HepG2 (cell line): Measurements from ENCODE around the gene FAM13B. TPM values are rescaled to one million over a fixed set of nuclear protein-coding genes. Genes with fewer than 3 reads are reported as not detected.
A peak's percentile ranks its signal among the peaks of the same experiment; 100 is the strongest.

Source experiments
- ATAC-seq: fragments of 200-7000 bp; cut with Tn5 transposase; 3 replicates; pipeline ENCODE4 v1.9.1; 2020; ENCODE audit warnings: mild to moderate bottlenecking, moderate library complexity
- BruUV-seq: library from RNA; stranded (reverse); fragments of 400-500 nt; replicated peaks from 2 replicates; lab custom pipeline; 2021; lab: Mats Ljungman, UMichigan
- CTCF ChIA-PET: fragments of 300-600 bp; formaldehyde crosslinking; extraction: SDS; loops from one replicate; lab custom pipeline; 2021; ENCODE audit warnings: low total read pairs, inconsistent platforms, low intra/inter-chr PET ratio; lab: Yijun Ruan, JAX
- POLR2A ChIA-PET: fragments of 350-600 bp; sonication (Branson Sonifier 250); formaldehyde crosslinking; loops from one replicate; lab custom pipeline; 2020; ENCODE audit warnings: antibody characterized with exemption, inconsistent platforms; lab: Yijun Ruan, JAX
- DNase-seq: peaks from one replicate; pipeline ENCODE4 v3.0.0-alpha.2; 2015; ENCODE audit warnings: low spot score
- FAIRE-seq: peaks from 3 replicates; lab custom pipeline; 2011; peaks lifted over from hg19 to GRCh38; lab: Jason Lieb, UNC
- H2AFZ ChIP-seq: one replicate; pipeline ENCODE4 v1.6.1; 2011; ENCODE audit warnings: low read length, inconsistent platforms
- H3K27ac ChIP-seq: fragments of 300-600 bp; 3 replicates; pipeline ENCODE4 v1.8.0; 2011; ENCODE audit warnings: mixed run types, mild to moderate bottlenecking, mixed read lengths, low read length, inconsistent platforms; ENCODE audit not compliant: insufficient read depth; ENCODE audit errors: extremely low read length
- H3K27me3 ChIP-seq, 2 experiments: fragments of 200-600 bp in 1 of 2; 2 replicates in 1 of 2; 3 replicates in 1 of 2; pipeline versions ENCODE4 v1.6.0 to v1.8.0; 2011; ENCODE audit warnings: low read length in 2 of 2, mild to moderate bottlenecking in 2 of 2, moderate library complexity in 2 of 2, inconsistent platforms in 1 of 2; ENCODE audit not compliant: insufficient read depth in 2 of 2, control insufficient read depth in 1 of 2
- H3K36me3 ChIP-seq, 2 experiments: fragments of 200-600 bp in 1 of 2; replicated peaks in 1 of 2; 2 replicates in 1 of 2; 3 replicates in 1 of 2; pipeline versions ENCODE4 v1.5.1 to v1.8.0; 2011; ENCODE audit warnings: low read length in 2 of 2, inconsistent platforms in 1 of 2; ENCODE audit not compliant: insufficient read depth in 2 of 2, control insufficient read depth in 1 of 2
- H3K4me1 ChIP-seq: 2 replicates; pipeline ENCODE4 v1.5.1; 2012; ENCODE audit warnings: low read length, inconsistent platforms; ENCODE audit not compliant: insufficient read depth
- H3K4me2 ChIP-seq: 2 replicates; pipeline ENCODE4 v1.6.0; 2011; ENCODE audit warnings: low read depth, low read length, inconsistent platforms
- H3K4me3 ChIP-seq, 3 experiments: fragments of 200-600 bp in 1 of 3; sonication (generic), shearing (Covaris generic) in 1 of 3; replicated peaks in 1 of 3; 2 replicates each; pipeline ENCODE4 v1.5.1; 2011 to 2016; ENCODE audit warnings: low read length in 3 of 3, inconsistent platforms in 2 of 3, low read depth in 2 of 3, mild to moderate bottlenecking in 2 of 3, control low read depth in 1 of 3, mixed read lengths in 1 of 3; ENCODE audit not compliant: insufficient read depth in 1 of 3
- H3K79me2 ChIP-seq: one replicate; pipeline ENCODE4 v1.6.1; 2011; ENCODE audit warnings: low read length, inconsistent platforms; ENCODE audit not compliant: insufficient read depth
- H3K9ac ChIP-seq: 2 replicates; pipeline ENCODE4 v1.6.0; 2011; ENCODE audit warnings: mild to moderate bottlenecking, low read depth, low read length, inconsistent platforms; ENCODE audit not compliant: insufficient read depth
- H3K9me3 ChIP-seq: 2 replicates; pipeline ENCODE4 v1.5.1; 2012; ENCODE audit warnings: mild to moderate bottlenecking, low read length
- H4K20me1 ChIP-seq: 2 replicates; pipeline ENCODE4 v1.6.0; 2011; ENCODE audit warnings: inconsistent platforms, mild to moderate bottlenecking, low read length, moderate library complexity; ENCODE audit not compliant: insufficient read depth
- CCAR2 ChIP-seq: fragments of 200-400 bp; formaldehyde crosslinking; optimal IDR thresholded peaks from 2 replicates; pipeline ENCODE3; 2018; ENCODE audit warnings: low read depth, mild to moderate bottlenecking, low read length, moderate library complexity
- CTCF ChIP-seq: sonication (generic); formaldehyde crosslinking; IDR thresholded peaks from 2 replicates; pipeline ENCODE4 v1.5.0; 2020; ENCODE audit warnings: mild to moderate bottlenecking, missing genetic modification reagents, moderate library complexity
- SRF ChIP-seq: IDR thresholded peaks from 2 replicates; pipeline ENCODE4 v1.6.1; 2011; ENCODE audit warnings: mild to moderate bottlenecking, low read depth, low read length, moderate library complexity
- ZNF614 ChIP-seq: IDR thresholded peaks from 2 replicates; pipeline ENCODE4 v1.6.1; 2018; ENCODE audit warnings: missing biosample characterization, missing genetic modification reagents, inconsistent platforms, borderline replicate concordance
- WGBS: methylation state at CpG from one replicate; pipeline ENCODE4 v1.1.6; 2017; ENCODE audit warnings: low lambda C conversion rate; 5-methylcytosine and 5-hydroxymethylcytosine counted together
- in situ Hi-C: cut with HindIII; loops from 2 replicates; pipeline ENCODE4 v1.10.0; 2017; ENCODE audit warnings: low pct_unique_long_range_greater_than_20kb; ENCODE audit not compliant: extremely low pct_ligation_motif_present
- intact Hi-C: fragments of 100-400 bp; cut with micrococcal nuclease; formaldehyde crosslinking; loops from one replicate; pipeline ENCODE4 v1.10.0; 2022; ENCODE audit not compliant: unreplicated experiment
- polyA plus RNA-seq, 8 experiments: library from polyadenylated mRNA; depleted of rRNA in 3 of 8; stranded (reverse) in 7 of 8; unstranded in 1 of 8; fragments of >200 nt; fragmentation: Illumina TruSeq in 4 of 8; extraction: Trizol in 4 of 8; gene quantifications; 2 replicates each; pipeline versions ENCODE4 v1.2.1 to v1.2.3, GENCODE V29; 2011 to 2016; ENCODE audit warnings: low read depth in 4 of 8, missing spikeins in 1 of 8, mixed read lengths in 1 of 8; ENCODE audit not compliant: insufficient read depth in 1 of 8
- total RNA-seq, 5 experiments: library from RNA; depleted of rRNA; stranded (reverse); fragments of >200 nt; fragmentation: Illumina TruSeq; extraction: Trizol; gene quantifications; 2 replicates each; pipeline ENCODE4 v1.2.3, GENCODE V29; 2016; ENCODE audit warnings: low read depth in 1 of 5
- TF ChIP-seq, protein P1 (sequence below): fragments of 450-650 bp; IDR thresholded peaks from 2 replicates; pipeline ENCODE4 v1.6.1; 2016
- TF ChIP-seq, protein P2 (sequence below): sonication (generic); formaldehyde crosslinking; IDR thresholded peaks from 2 replicates; pipeline ENCODE4 v1.4.0; 2020; ENCODE audit warnings: mild to moderate bottlenecking, missing genetic modification reagents

The FAM13B gene
- total and polyA plus RNA-seq, 2 of the 13 experiments (the other 11 are each of a cell fraction or from before 2014, with no cell fraction given), result 6.9 to 11.5 TPM

GRCh38 chr5:138054206-138054605 is 21.3 kb upstream of the FAM13B start:
- POLR2A ChIA-PET, result no interaction called here
- 10% methylated on average over 3 of the region's 3 CpGs for WGBS
- intact Hi-C loops, result no loop called here
- H3K9me3 ChIP-seq, result no peaks in the 10 kb centered on the region
- DNase-seq (no peak), ATAC-seq (peak; percentile 30; the same call in 1 of the 3 replicates), FAIRE-seq (no peak)
- in situ Hi-C loops, result no loop called here
- H3K27me3 ChIP-seq, result no peaks in the 10 kb centered on the region
- no peaks in the 10 kb centered on the region for H3K79me2 ChIP-seq
- H3K4me3 ChIP-seq, result no peak overlapping the region; a peak in 1 of 6 replicates
- H3K9ac ChIP-seq, result peak overlapping the region; percentile 32; the same call in 1 of the 2 replicates
- no TSS peak for BruUV-seq
- CTCF ChIA-PET, result no interaction called here
- H3K27ac ChIP-seq, result no peak overlapping the region
- no peaks in the 10 kb centered on the region for H4K20me1 ChIP-seq
- no peaks in the 10 kb centered on the region for H3K36me3 ChIP-seq
- peak overlapping the region; percentile 83 for H3K4me2 ChIP-seq
- peaks cover 24% of the 10 kb centered on the region for H3K4me1 ChIP-seq
- TF ChIP-seq ZNF614 (CRISPR knock-in tag) (no peak), CTCF (CRISPR knock-in tag) (no peak), CCAR2 (no peak)
- TF ChIP-seq, protein P1, sequence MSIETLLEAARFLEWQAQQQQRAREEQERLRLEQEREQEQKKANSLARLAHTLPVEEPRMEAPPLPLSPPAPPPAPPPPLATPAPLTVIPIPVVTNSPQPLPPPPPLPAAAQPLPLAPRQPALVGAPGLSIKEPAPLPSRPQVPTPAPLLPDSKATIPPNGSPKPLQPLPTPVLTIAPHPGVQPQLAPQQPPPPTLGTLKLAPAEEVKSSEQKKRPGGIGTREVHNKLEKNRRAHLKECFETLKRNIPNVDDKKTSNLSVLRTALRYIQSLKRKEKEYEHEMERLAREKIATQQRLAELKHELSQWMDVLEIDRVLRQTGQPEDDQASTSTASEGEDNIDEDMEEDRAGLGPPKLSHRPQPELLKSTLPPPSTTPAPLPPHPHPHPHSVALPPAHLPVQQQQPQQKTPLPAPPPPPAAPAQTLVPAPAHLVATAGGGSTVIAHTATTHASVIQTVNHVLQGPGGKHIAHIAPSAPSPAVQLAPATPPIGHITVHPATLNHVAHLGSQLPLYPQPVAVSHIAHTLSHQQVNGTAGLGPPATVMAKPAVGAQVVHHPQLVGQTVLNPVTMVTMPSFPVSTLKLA, result 0 out of 2 replicates have a peak, but pooled peaks have one; percentile 20
- H2AFZ ChIP-seq, result peak overlapping the region; percentile 33

GRCh38 chr5:138053554-138053953 is 20.7 kb upstream of the FAM13B start:
- ChIA-PET CTCF (no interaction called here), POLR2A (no interaction called here)
- in situ Hi-C loops, result no loop called here
- TF ChIP-seq, protein P2, sequence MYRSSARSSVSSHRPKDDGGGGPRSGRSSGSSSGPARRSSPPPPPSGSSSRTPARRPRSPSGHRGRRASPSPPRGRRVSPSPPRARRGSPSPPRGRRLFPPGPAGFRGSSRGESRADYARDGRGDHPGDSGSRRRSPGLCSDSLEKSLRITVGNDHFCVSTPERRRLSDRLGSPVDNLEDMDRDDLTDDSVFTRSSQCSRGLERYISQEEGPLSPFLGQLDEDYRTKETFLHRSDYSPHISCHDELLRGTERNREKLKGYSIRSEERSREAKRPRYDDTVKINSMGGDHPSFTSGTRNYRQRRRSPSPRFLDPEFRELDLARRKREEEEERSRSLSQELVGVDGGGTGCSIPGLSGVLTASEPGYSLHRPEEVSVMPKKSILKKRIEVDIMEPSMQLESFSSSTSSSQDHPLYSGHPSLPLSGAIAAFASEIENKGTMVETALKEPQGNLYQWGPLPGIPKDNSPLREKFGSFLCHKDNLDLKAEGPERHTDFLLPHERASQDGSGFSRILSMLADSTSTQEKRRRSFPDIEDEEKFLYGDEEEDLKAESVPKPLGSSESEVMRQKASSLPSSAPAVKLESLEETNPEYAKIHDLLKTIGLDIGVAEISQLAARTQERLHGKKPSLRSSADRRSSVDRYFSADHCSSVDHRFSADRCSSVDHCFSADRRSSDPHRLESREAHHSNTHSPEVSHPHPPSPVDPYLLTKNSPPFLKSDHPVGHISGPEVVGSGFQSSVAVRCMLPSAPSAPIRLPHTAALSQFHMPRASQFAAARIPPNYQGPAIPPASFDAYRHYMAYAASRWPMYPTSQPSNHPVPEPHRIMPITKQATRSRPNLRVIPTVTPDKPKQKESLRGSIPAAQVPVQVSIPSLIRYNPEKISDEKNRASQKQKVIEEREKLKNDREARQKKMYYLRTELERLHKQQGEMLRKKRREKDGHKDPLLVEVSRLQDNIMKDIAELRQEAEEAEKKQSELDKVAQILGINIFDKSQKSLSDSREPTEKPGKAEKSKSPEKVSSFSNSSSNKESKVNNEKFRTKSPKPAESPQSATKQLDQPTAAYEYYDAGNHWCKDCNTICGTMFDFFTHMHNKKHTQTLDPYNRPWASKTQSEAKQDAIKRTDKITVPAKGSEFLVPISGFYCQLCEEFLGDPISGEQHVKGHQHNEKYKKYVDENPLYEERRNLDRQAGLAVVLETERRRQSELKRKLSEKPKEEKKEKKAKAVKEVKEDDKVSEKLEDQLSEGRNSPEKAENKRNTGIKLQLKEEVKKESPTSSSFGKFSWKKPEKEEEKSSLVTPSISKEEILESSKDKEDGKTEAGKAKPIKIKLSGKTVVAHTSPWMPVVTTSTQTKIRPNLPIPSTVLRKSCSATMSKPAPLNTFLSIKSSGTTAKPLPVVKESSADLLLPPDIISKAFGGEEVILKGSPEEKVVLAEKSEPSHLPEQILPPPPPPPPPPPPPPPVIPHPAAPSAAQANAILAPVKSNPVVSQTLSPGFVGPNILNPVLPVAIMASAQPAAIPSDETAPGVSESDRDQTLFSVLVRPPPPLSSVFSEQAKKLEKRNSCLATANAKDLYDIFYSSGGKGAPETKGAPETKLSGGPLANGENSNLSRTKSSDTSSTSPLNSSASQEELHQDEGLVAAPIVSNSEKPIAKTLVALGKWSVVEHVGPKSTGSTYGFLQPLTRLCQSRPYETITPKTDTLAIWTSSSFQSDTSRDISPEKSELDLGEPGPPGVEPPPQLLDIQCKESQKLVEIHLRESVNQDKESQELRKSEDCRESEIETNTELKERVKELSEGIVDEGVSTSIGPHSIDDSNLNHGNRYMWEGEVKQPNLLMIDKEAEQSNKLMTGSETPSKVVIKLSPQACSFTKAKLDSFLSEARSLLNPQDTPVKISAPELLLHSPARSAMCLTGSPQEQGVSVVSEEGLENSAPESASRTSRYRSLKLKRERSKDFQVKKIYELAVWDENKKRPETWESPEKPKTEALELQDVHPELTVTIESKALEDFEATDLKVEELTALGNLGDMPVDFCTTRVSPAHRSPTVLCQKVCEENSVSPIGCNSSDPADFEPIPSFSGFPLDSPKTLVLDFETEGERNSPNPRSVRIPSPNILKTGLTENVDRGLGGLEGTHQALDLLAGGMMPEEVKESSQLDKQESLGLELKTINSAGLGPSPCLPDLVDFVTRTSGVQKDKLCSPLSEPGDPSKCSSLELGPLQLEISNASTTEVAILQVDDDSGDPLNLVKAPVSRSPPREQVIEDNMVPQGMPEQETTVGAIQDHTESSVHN (CRISPR knock-in tag), result no peak
- TF ChIP-seq SRF, result no peak

More at GRCh38 chr5:138053554-138053953, 20.7 kb upstream of the FAM13B start:
- no peaks in the 10 kb centered on the region for H3K9me3 ChIP-seq
- no peak for ATAC-seq
- intact Hi-C loops, result no loop called here
- no peak for DNase-seq
- H3K9ac ChIP-seq, result no peak overlapping the region
- no peaks in the 10 kb centered on the region for H3K27me3 ChIP-seq
- BruUV-seq, result no TSS peak
- no peaks in the 10 kb centered on the region for H3K79me2 ChIP-seq
- no peak overlapping the region for H3K4me3 ChIP-seq
- no peak overlapping the region for H3K27ac ChIP-seq
- H3K36me3 ChIP-seq, result no peaks in the 10 kb centered on the region
- FAIRE-seq, result no peak
- peaks cover 24% of the 10 kb centered on the region for H3K4me1 ChIP-seq
- 29% methylated on average over 3 of the region's 3 CpGs for WGBS
- H3K4me2 ChIP-seq, result peak overlapping the region; percentile 83; the same call in 1 of the 2 replicates
- H4K20me1 ChIP-seq, result no peaks in the 10 kb centered on the region
- H2AFZ ChIP-seq, result no peak overlapping the region
